SK-MEL-5 (cell line): Measurements from ENCODE around the gene CR1. TPM values are rescaled to one million over a fixed set of nuclear protein-coding genes. Genes with fewer than 3 reads are reported as not detected.
"Not testable (repeated sequence)": the region's sequence is repeated elsewhere in the genome, so short reads cannot be mapped to it uniquely, and the experiment has no call there.

Source experiments
- DNase-seq: peaks from one replicate; pipeline ENCODE4 v3.0.0-alpha.2; 2016; ENCODE audit warnings: low read depth, low spot score
- in situ Hi-C: cut with HindIII; loops from 2 replicates; pipeline ENCODE4 v1.10.0; 2016; ENCODE audit warnings: low sequenced_read_pairs, high pct_unique_total_duplicates, low pct_unique_long_range_greater_than_20kb
- total RNA-seq: library from RNA; depleted of rRNA; stranded (reverse); fragments of >200 nt; shearing (Covaris generic); gene quantifications from 2 replicates; pipeline ENCODE4 v1.2.3, GENCODE V29; 2014; rRNA removed

The CR1 gene
- total RNA-seq, 1 experiment from 2014 or later: not detected

DNA sequence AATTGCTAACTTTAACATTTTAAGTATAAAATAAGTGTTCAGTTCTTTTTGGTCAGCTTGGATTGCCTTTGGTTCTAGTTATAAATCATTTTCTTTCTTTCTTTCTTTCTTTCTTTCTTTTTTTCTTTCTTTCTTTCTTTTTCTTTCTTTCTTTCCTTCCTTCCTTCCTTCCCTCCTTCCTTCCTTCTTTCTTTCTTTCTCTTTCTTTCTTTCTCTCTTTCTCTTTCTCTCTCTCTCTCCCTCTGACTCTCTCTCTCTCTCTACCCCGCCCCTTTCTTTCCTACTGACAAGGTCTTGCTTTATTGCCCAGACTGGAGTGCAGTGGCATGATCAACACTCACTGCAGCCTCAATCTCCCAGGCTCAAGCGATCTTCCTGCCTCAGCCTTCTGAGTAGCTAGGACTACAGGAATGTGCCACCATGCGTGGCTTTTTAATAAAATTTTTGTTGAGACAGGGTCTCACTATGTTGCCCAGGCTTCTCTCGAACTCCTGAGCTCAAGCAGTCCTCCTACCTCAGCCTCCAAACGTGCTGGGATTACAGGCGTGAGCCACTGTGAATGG is 187.0 kb downstream of the CR1 start:
- in situ Hi-C loops, DNase-seq: not testable (repeated sequence)

DNA sequence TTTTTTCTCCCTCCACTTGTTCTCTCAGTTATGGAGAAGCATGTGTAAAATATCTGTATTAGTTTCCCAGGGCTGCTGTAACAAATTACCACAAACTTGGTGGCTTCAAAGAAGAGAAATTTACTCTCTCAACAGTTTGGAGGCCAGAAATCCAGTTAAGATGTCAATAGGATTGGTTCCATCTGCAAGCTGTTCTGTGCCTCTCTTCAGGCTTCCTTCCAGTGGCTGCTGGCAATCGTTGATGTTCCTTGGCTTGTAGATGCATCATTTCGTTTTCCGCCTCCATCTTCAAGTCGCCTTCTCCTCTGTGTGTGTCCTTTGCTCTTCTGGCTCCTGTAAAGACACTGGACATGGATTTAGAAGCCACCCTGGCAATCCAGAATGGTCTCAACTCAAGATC is 194.6 kb downstream of the CR1 start:
- in situ Hi-C loops, DNase-seq: not testable (repeated sequence)

DNA sequence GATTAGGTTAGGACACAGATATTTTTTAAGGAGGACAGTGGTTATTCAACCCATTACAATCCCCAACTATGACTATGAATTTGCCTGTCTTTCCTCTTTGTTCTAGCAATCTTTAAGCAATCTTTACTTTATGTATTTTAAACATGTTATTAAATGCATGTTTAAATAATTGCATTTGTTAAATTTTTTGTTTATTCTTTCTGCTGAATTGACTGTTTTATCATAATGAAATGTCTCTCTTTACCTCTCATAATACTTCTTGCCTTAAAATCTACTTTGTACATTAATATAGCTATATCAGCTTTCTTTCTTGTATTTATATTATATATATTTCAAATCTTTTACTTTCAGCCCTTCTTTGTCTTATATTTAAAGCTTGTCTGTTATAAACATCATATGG is 195.1 kb downstream of the CR1 start:
- DNase-seq: no peak
- in situ Hi-C loops: no loop called here

Other genes starting within 250 kb of the CR1 start
- 47.9 and 53.3 TPM in 2 replicates for gene CD55, start 174.5 kb upstream of the CR1 start, total RNA-seq
- gene CR2, start 41.8 kb upstream of the CR1 start, total RNA-seq: not detected in 2 replicates
- gene CR1L, start 149.0 kb downstream of the CR1 start, total RNA-seq: not detected in 2 replicates